UCSD-AML1 (cell line): ENCODE results near the gene PGBD5.

Experiments used
- DNase-seq: peaks from one replicate; lab custom pipeline; 2025; ENCODE audit not compliant: unreplicated experiment; lab: John Stamatoyannopoulos, UW

The PGBD5 gene

GRCh38 chr1:230326971-230327891 is 98.9 kb downstream of the PGBD5 start:
- no peak for DNase-seq

- no peak for DNase-seq
These were observed 102.4 kb downstream of the PGBD5 start for GRCh38 chr1:230323686-230324085.

DNA sequence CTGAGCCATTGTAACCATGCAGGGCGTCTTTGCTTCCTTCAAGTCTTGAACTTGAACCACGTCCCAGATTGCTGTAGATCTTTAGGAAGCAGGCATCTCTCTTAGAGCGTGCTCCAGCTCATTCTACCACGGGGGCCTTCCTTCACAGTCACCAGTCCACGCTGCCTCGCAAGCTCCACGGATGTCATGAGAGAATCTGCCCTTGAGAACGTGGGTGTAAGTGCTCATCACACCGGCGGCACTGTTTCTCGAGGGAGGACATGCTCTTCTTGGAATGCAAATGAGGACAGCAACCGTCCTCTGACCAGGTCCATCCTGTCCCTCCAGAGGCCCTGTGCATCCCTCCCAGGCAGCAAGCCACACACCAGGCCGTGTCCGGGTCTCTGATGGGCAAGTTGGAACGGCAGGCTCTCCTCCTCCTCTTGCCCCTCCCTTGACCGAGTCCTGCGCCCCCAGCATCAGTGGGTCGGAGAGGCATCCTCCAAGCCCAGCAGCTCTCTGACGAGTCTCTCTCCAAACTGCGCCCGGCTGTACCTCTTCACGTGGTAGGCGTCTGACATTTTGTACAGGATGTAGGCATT is 103.1 kb downstream of the PGBD5 start:
- DNase-seq, result no peak

GRCh38 chr1:230322421-230322756 is 103.7 kb downstream of the PGBD5 start:
- DNase-seq, result no peak

- no peak for DNase-seq
These were observed 104.3 kb downstream of the PGBD5 start for GRCh38 chr1:230321741-230322420.

DNA sequence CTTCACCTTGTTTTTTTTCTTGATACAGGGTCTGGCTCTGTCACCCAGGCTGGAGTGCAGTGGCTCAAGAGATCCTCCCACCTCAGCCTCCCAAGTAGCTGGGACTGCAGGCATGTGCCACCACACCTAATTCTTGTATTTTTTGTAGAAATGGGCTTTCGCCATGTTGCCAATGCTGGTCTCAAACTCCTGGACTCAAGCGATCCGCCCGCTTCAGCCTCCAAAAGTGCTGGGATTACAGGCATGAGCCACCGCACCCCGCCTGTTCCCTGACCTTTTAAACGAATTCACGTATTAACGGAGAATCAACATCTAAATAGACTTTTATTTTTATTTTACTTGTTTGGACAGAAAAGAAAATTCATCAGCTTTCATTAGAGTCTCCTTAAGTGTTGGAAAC is 104.8 kb downstream of the PGBD5 start:
- DNase-seq, result no peak

GRCh38 chr1:230320804-230321203 is 105.3 kb downstream of the PGBD5 start:
- DNase-seq, result no peak

DNA sequence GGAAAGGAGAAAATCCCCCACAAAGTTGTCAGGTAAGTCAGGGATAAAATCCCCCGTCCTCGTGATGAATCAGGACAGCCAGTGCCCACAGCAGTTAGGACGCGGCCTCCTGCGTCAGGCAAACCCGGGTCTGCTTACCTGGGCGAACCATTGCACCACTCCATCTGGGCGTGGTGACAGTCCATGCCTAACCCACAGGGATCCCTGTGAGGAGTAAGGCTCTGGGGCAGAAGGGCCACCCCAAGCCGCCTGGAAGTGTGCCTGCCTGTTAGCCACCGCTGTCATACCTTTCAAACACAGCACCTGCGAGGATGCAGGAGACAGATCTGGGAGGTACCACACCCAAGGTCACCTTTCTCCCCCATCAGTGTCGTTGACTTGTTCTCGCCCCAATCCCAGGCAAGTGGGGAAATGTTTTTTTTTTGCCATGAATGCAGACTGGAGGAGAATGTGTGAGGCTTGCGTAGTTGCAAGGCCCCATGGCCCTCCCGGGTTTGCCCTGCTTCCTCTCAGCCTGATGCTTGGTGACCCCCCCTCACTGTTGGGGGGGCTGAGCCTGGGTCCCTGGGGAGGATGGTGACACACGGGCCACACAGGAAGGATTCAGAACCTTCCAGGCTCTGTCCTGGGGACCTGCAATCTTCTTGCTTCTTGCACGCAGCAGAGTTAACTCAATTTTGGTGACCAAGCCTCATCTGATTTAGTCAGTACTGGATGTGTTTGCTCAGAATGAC is 107.0 kb downstream of the PGBD5 start:
- no peak for DNase-seq

GRCh38 chr1:230317823-230318819 is 108.0 kb downstream of the PGBD5 start:
- no peak for DNase-seq

- no peak for DNase-seq
These were observed 109.0 kb downstream of the PGBD5 start for GRCh38 chr1:230316864-230317745.

DNA sequence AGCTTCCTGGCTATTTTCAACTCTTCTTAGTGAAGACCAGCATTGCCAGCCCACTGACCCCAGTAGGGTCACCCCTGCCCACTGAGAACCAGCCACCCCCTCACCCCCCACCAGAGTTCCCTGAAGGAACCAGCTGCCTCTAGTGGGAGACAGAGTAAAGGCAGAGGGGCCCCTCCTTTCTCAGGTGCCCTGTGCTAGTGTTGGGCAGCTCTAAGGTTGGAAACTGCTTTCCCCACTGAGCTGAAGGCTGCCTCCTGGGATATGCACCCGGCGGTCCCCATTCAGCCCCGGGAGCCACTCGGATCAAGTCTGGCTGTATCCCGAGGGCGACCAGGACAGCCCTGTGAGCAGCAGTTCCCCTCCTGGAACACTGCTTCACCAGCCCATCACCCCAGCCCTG is 111.0 kb downstream of the PGBD5 start:
- no peak for DNase-seq

- DNase-seq, result no peak
These were observed 112.0 kb downstream of the PGBD5 start for GRCh38 chr1:230314142-230314470.

- no peak for DNase-seq
These were observed 112.5 kb downstream of the PGBD5 start for GRCh38 chr1:230313453-230314141.

GRCh38 chr1:230312676-230313075 is 113.5 kb downstream of the PGBD5 start:
- no peak for DNase-seq

- DNase-seq, result peak; percentile 73
These were observed 115.6 kb downstream of the PGBD5 start for GRCh38 chr1:230310381-230311163.

DNA sequence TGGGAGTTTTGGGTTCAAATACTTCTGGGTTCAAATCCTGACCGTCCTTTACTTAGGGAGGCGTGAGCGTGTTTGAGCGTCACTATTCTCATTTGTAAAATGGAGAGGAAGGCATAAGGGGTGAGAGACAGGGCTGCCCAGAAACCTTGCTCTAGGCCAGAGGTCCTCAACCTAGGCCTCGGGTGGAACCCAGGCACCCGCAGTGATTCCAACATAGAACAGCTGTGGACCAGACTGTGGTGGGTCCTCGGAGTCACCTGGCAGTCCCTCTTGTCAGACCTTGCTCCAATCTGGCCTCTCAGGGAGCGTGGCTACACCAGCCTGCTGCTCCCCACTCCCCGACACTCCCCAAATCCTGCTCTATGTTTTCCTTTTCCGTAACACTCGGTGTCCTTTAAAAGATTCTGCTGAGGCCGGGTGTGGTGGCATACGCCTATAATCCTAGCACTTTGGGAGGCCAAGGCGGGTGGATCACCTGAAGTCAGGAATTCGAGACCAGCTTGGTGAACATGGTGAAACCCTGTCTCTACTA is 116.4 kb downstream of the PGBD5 start:
- no peak for DNase-seq

DNA sequence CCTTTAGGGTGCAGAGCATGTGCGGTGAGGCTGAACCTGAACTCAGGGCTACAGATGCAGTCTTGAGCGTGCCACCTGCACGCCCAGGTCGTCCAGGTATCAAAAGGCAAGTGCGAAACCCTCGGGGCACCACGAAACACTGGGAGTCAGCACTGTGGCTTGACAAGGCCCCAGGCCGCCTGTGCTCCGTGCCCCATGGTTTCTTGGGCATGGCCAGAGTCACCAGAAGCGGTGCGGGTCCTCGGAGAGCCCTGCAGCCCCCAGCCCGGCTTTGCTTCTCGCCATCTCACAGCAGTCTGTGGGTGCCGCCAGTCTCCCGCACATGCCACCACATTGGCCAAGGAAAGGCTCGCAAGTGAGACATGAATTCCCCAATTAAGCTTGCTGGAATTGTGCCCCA is 117.3 kb downstream of the PGBD5 start:
- DNase-seq, result no peak

GRCh38 chr1:230308039-230308438 is 118.1 kb downstream of the PGBD5 start:
- no peak for DNase-seq
